Neural progenitor cell (in vitro differentiated cells): ENCODE data around the gene EIF4EBP3. TPM values are rescaled to one million over a fixed set of nuclear protein-coding genes. Genes with fewer than 3 reads are reported as not detected.

Source experiments
- DNase-seq: peaks from one replicate; pipeline ENCODE4 v3.0.0-alpha.2; 2016; ENCODE audit warnings: low spot score
- H2AFZ ChIP-seq: fragments of 200-600 bp; sonication (generic); replicated peaks from 2 replicates; pipeline ENCODE4 v1.6.1; 2016; ENCODE audit warnings: antibody characterized with exemption
- H3F3A ChIP-seq: fragments of 200-600 bp; sonication (generic); 2 replicates; pipeline ENCODE4 v1.6.1; 2016; ENCODE audit warnings: antibody characterized with exemption, low read depth
- H3K27ac ChIP-seq: fragments of 200-600 bp; sonication (generic); 2 replicates; pipeline ENCODE4 v1.5.1; 2016; ENCODE audit warnings: mild to moderate bottlenecking
- H3K27me3 ChIP-seq: fragments of 200-600 bp; sonication (generic); 2 replicates; pipeline ENCODE4 v1.6.1; 2016; ENCODE audit warnings: mild to moderate bottlenecking, moderate library complexity
- H3K36me3 ChIP-seq: fragments of 200-600 bp; sonication (generic); 2 replicates; pipeline ENCODE4 v1.5.1; 2016
- H3K4me1 ChIP-seq: fragments of 200-600 bp; sonication (generic); 2 replicates; pipeline ENCODE4 v1.6.1; 2016; ENCODE audit warnings: mixed run types
- H3K4me2 ChIP-seq: fragments of 200-600 bp; sonication (generic); 2 replicates; pipeline ENCODE4 v1.6.1; 2016
- H3K4me3 ChIP-seq: fragments of 200-600 bp; sonication (generic); 2 replicates; pipeline ENCODE4 v1.5.1; 2016
- H3K79me2 ChIP-seq: fragments of 200-600 bp; sonication (generic); 2 replicates; pipeline ENCODE4 v1.6.1; 2016; ENCODE audit warnings: low read depth
- H3K9ac ChIP-seq: fragments of 200-600 bp; sonication (generic); 2 replicates; pipeline ENCODE4 v1.6.1; 2016
- H3K9me3 ChIP-seq: fragments of 200-600 bp; sonication (generic); 2 replicates; pipeline ENCODE4 v1.5.1; 2016; ENCODE audit warnings: low read depth
- H4K20me1 ChIP-seq: fragments of 200-600 bp; sonication (generic); 2 replicates; pipeline ENCODE4 v1.6.1; 2016; ENCODE audit warnings: low read depth
- H3K27ac Mint-ChIP-seq: 3 replicates; pipeline ENCODE4 v1.8.0; 2021; ENCODE audit warnings: mixed read lengths
- H3K27me3 Mint-ChIP-seq: 2 replicates; pipeline ENCODE4 v1.8.0; 2022; ENCODE audit warnings: low read depth, mild to moderate bottlenecking, inconsistent platforms, moderate library complexity, mixed read lengths; ENCODE audit not compliant: insufficient read depth
- H3K36me3 Mint-ChIP-seq: 3 replicates; pipeline ENCODE4 v1.8.0; 2021; ENCODE audit warnings: mixed read lengths
- H3K4me1 Mint-ChIP-seq: 3 replicates; pipeline ENCODE4 v1.8.0; 2021; ENCODE audit warnings: mixed read lengths
- H3K4me3 Mint-ChIP-seq: 3 replicates; pipeline ENCODE4 v1.8.0; 2021; ENCODE audit warnings: mild to moderate bottlenecking, moderate library complexity, mixed read lengths
- H3K9me3 Mint-ChIP-seq: 3 replicates; pipeline ENCODE4 v1.8.0; 2020; ENCODE audit warnings: mixed read lengths
- EZH2 ChIP-seq: fragments of 200-600 bp; sonication (generic); IDR thresholded peaks from 2 replicates; pipeline ENCODE4 v1.6.1; 2017; ENCODE audit warnings: antibody characterized with exemption, mild to moderate bottlenecking, moderate library complexity
- EZH2phosphoT487 ChIP-seq: fragments of 200-600 bp; sonication (generic); IDR thresholded peaks from 2 replicates; pipeline ENCODE4 v1.6.1; 2017; ENCODE audit warnings: antibody characterized with exemption
- total RNA-seq: library from RNA; depleted of rRNA; stranded (reverse); fragments of >200 nt; gene quantifications from 2 replicates; pipeline ENCODE4 v1.2.3, GENCODE V29; 2015; ENCODE audit warnings: low replicate concordance
- TF ChIP-seq, protein P1 (sequence below): fragments of 200-600 bp; sonication (generic); IDR thresholded peaks from 2 replicates; pipeline ENCODE4 v1.5.1; 2017; ENCODE audit warnings: antibody characterized with exemption, mild to moderate bottlenecking

The EIF4EBP3 gene
- total RNA-seq, 1 donor from 2014 or later: 1.1 TPM

DNA sequence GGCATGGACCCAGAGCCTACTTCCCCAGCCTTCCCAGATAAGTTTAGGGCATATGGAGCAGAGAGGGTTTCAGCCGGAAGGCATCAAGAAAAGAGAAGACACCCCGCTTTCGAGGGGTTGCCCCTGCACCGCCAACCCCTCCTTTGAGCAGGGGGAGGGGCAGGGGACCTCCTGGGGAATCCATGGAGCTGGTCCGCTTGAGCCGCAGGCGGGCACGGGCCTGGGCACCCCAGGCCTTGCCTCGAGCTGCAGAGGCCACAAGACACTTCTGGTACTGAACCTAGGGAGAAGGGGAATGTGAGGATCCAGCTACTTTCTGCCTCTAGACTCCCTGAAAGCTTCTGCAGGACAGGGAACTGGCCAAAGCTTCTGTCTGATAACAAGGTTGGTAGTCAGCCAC lies 11.1 kb downstream of the EIF4EBP3 start:
- Histone ChIP-seq H3K4me3 (no peak overlapping the region), H3K79me2 (peaks cover 37% of the 10 kb centered on the region), H3K9ac (no peak overlapping the region), H4K20me1 (peaks cover 7% of the 10 kb centered on the region), H3K9me3 (no peaks in the 10 kb centered on the region), H3K4me1 (peaks cover 15% of the 10 kb centered on the region), H3K36me3 (no peaks in the 10 kb centered on the region), H3K27me3 (no peaks in the 10 kb centered on the region), H2AFZ (no peak overlapping the region), H3K4me2 (no peak overlapping the region), H3K27ac (no peak overlapping the region), H3F3A (peaks cover 7% of the 10 kb centered on the region)
- H3K27ac Mint-ChIP-seq: no peak overlapping the region
- H3K36me3 Mint-ChIP-seq: peaks cover 10% of the 10 kb centered on the region
- peaks cover 4% of the 10 kb centered on the region for H3K27me3 Mint-ChIP-seq
- H3K4me1 Mint-ChIP-seq: peaks cover 31% of the 10 kb centered on the region
- no peak overlapping the region for H3K4me3 Mint-ChIP-seq
- TF ChIP-seq, protein P1, sequence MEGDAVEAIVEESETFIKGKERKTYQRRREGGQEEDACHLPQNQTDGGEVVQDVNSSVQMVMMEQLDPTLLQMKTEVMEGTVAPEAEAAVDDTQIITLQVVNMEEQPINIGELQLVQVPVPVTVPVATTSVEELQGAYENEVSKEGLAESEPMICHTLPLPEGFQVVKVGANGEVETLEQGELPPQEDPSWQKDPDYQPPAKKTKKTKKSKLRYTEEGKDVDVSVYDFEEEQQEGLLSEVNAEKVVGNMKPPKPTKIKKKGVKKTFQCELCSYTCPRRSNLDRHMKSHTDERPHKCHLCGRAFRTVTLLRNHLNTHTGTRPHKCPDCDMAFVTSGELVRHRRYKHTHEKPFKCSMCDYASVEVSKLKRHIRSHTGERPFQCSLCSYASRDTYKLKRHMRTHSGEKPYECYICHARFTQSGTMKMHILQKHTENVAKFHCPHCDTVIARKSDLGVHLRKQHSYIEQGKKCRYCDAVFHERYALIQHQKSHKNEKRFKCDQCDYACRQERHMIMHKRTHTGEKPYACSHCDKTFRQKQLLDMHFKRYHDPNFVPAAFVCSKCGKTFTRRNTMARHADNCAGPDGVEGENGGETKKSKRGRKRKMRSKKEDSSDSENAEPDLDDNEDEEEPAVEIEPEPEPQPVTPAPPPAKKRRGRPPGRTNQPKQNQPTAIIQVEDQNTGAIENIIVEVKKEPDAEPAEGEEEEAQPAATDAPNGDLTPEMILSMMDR: no peak
- TF ChIP-seq EZH2 (no peak), EZH2phosphoT487 (no peak)
- no peak for DNase-seq
- no peaks in the 10 kb centered on the region for H3K9me3 Mint-ChIP-seq

DNA sequence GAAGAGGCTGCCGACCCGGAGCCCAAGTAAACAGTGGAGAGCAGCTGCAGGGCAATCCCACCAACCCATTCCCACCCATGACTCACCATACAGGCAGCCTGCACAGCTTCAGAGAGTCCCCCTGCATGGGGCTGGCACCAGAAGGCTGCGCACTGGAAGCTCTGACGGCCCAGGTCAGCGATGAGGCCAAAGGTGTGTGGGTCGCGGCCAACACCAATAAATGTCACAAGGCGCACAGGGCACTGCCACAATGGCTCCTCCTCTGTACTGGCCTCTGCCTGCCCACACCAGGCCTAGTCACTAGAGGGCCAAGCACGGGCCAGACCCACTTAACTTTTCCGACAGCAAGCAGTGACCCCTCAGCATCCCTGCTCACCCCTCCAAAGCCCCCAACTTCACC lies 12.8 kb downstream of the EIF4EBP3 start:
- Mint-ChIP-seq H3K36me3 (peaks cover 10% of the 10 kb centered on the region), H3K27me3 (peaks cover 8% of the 10 kb centered on the region), H3K27ac (no peak overlapping the region), H3K4me1 (peaks cover 45% of the 10 kb centered on the region), H3K4me3 (no peak overlapping the region), H3K9me3 (no peaks in the 10 kb centered on the region)
- Histone ChIP-seq H3K79me2 (peaks cover 29% of the 10 kb centered on the region), H2AFZ (no peak overlapping the region), H3K27ac (no peak overlapping the region), H3K4me2 (no peak overlapping the region), H3K27me3 (no peaks in the 10 kb centered on the region), H3K9ac (no peak overlapping the region), H3K9me3 (no peaks in the 10 kb centered on the region), H3F3A (peaks cover 7% of the 10 kb centered on the region), H3K4me1 (peaks cover 17% of the 10 kb centered on the region), H3K4me3 (no peak overlapping the region), H4K20me1 (peaks cover 7% of the 10 kb centered on the region), H3K36me3 (no peaks in the 10 kb centered on the region)
- TF ChIP-seq EZH2: no peak
- TF ChIP-seq EZH2phosphoT487: no peak
- TF ChIP-seq, protein P1: no peak
- DNase-seq: no peak

DNA sequence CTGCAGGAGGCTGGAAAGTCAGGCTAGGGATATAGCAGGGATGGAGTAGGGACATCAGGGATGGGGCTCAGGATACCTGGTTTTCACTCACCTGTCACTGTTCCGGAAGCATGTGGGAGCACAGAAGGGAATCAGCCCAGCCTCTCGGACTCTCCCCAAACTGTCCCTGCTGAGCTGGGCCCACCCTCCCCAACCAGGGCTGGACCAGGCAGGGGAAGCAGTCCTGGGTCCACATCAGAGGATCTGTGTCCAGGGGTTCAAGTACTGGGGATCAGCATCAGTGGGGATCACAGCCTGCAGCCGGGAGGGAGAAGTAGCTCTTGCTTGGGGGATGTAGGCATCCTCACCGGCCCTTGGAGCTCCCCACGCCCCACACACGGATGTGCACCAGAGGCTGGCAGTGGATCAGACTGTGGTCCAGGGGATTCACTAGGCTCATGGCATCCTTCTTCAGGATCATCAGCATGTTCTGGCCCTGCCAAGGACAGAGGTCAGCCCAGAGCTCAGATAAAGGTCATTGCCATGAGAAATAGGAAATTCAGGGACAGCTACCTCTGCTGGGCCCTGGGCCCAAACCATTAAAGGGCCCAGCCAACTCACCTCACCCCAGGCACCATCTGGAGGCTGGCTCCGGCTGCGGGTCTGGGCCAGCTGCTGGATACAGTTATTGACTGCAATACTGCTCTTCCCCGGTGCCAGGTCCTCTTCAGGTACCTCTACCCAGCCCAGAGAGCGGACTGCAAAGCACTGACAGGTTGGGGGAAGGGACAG lies 14.5 kb downstream of the EIF4EBP3 start:
- Histone ChIP-seq H3K4me1 (peaks cover 16% of the 10 kb centered on the region), H3K4me2 (no peak overlapping the region), H3K27me3 (no peaks in the 10 kb centered on the region), H3K27ac (no peak overlapping the region), H4K20me1 (no peaks in the 10 kb centered on the region), H3K9ac (no peak overlapping the region), H3K4me3 (no peak overlapping the region), H2AFZ (no peak overlapping the region), H3K36me3 (no peaks in the 10 kb centered on the region), H3K79me2 (peaks cover 25% of the 10 kb centered on the region), H3F3A (peaks cover 7% of the 10 kb centered on the region), H3K9me3 (no peaks in the 10 kb centered on the region)
- peaks cover 38% of the 10 kb centered on the region for H3K4me1 Mint-ChIP-seq
- TF ChIP-seq, protein P1: no peak
- TF ChIP-seq EZH2 (no peak), EZH2phosphoT487 (no peak)
- DNase-seq: no peak
- no peak overlapping the region for H3K4me3 Mint-ChIP-seq
- H3K36me3 Mint-ChIP-seq: peaks cover 13% of the 10 kb centered on the region
- no peaks in the 10 kb centered on the region for H3K9me3 Mint-ChIP-seq
- H3K27ac Mint-ChIP-seq: no peak overlapping the region
- peaks cover 7% of the 10 kb centered on the region for H3K27me3 Mint-ChIP-seq
